ENCODE data around the gene CYLD. TPM values are rescaled to one million over a fixed set of nuclear protein-coding genes. Genes with fewer than 3 reads are reported as not detected.
A peak's percentile ranks its signal among the peaks of the same experiment; 100 is the strongest.

The CYLD gene
- total RNA-seq, 2 experiments from 2014 or later, result 360 to 373 TPM

DNA sequence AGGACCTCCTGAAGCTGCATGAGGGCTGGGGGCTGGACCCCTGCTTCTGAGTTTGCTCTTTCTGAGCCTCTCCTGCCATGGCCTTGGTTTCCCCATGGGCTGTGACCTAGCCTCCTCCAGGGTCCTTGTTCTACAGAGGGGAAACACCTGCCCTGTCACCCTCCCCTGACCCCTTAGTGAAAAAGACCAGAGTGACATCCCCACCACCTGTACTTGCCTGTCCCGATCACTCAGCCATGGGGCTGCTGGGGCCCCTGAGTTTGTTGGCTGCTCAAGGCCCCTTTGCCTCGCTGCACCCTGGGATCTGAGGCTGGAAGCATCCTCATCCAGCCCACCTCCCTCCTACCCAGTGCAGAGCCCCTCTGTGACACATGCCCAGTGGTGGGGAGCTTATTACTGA is 47.7 kb upstream of the CYLD start:
- DNase-seq (no peak), ATAC-seq (ENCODE audit: poor library complexity) (no peak)
- POLR2A ChIA-PET, result interaction anchor here (0.6 to 2.3 kb wide), 7 partner anchors 9 to 307 kb away, joined by 3 to 11 read pairs (median 4); partner anchors contain the start of genes CYLD and SNX20
- peaks cover 65% of the 10 kb centered on the region for H3K4me1 ChIP-seq (ENCODE audit: insufficient read depth, low read length)
- no peaks in the 10 kb centered on the region for H3K36me3 ChIP-seq (ENCODE audit: insufficient read depth, low read length)
- no peaks in the 10 kb centered on the region for H3K9me3 ChIP-seq (ENCODE audit: control insufficient read depth in 1 of 2, insufficient read depth in 1 of 2, low read length in 2 of 2)
- CTCF ChIA-PET, result interaction anchor here (1.8 kb wide), 1 partner anchor 29 kb away, joined by 7 read pairs; no protein-coding TSS in a partner anchor
- Mint-ChIP-seq H3K4me1 (ENCODE audit: low read depth) (peaks cover 67% of the 10 kb centered on the region), H3K27ac (peak overlapping the region; percentile 72), H3K36me3 (ENCODE audit: low read depth) (no peaks in the 10 kb centered on the region), H3K27me3 (no peaks in the 10 kb centered on the region), H3K4me3 (peak overlapping the region; percentile 83), H3K9me3 (no peaks in the 10 kb centered on the region)
- no peaks in the 10 kb centered on the region for H3K27me3 ChIP-seq (ENCODE audit: control insufficient read depth in 1 of 2, insufficient read depth in 2 of 2, low read length in 2 of 2)
- H3K4me3 ChIP-seq (ENCODE audit: low read length), result peak overlapping the region; percentile 70
- intact Hi-C loops (cut with DNase I, micrococcal nuclease), result no loop called here
- TF ChIP-seq, protein P1, sequence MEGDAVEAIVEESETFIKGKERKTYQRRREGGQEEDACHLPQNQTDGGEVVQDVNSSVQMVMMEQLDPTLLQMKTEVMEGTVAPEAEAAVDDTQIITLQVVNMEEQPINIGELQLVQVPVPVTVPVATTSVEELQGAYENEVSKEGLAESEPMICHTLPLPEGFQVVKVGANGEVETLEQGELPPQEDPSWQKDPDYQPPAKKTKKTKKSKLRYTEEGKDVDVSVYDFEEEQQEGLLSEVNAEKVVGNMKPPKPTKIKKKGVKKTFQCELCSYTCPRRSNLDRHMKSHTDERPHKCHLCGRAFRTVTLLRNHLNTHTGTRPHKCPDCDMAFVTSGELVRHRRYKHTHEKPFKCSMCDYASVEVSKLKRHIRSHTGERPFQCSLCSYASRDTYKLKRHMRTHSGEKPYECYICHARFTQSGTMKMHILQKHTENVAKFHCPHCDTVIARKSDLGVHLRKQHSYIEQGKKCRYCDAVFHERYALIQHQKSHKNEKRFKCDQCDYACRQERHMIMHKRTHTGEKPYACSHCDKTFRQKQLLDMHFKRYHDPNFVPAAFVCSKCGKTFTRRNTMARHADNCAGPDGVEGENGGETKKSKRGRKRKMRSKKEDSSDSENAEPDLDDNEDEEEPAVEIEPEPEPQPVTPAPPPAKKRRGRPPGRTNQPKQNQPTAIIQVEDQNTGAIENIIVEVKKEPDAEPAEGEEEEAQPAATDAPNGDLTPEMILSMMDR (IDR thresholded peaks at IDR 0.05), result no peak
- no peak overlapping the region for H3K27ac ChIP-seq (ENCODE audit: low read depth in 1 of 2, low read length in 2 of 2)

DNA sequence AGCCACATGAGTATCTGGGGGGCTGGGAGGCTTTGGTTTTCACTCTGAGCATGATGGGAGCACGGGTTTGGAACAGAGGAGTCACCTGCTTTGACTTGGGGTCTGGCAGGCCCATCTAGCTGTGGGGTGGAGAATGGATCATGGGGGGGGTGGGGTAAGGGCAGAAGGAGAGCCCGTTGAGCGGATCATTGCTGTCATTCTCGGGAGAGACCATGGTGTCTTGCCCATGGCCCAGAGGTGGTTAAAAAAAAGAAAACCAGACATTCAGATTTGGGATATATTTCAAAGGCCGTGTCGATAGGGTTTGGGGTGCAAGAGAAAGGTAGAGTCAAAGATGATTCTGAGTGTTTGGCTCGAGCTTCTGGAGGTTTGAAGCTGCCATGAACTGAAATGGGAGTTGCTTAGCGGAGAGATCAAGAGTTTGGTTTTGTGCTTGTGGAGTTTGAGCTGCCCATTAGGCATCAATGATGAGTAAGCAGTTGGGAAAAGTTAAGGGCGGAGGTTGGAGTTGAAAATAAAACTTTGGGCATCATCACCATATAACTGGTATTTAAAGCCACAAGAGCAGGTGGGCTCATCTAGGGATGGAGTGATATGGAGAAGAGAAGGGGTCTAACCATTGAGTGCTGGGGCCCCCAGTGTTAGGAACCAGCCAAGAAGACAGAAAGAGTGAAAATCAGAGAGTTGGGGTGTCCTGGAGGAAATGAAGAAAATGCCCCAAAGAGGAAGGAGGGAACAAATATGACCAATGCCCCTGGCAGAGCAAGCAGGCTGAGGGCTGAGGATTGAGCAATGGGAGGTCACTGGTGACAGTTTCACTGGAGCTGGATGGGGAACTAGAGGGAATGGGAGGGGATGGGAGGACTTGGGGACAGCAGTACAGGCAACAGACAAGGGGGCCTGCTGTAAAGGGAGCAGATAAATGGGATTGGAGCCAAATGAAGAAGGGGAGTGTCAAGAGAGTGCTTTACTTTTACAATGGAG is 46.6 kb upstream of the CYLD start:
- Mint-ChIP-seq H3K27ac (peak overlapping the region; percentile 87), H3K9me3 (no peaks in the 10 kb centered on the region), H3K4me3 (peak overlapping the region; percentile 83), H3K4me1 (ENCODE audit: low read depth) (peaks cover 73% of the 10 kb centered on the region), H3K36me3 (ENCODE audit: low read depth) (no peaks in the 10 kb centered on the region), H3K27me3 (no peaks in the 10 kb centered on the region)
- POLR2A ChIA-PET, result interaction anchor here (1.0 to 2.9 kb wide), 7 partner anchors 9 to 46 kb away, joined by 3 to 16 read pairs (median 7); partner anchors contain the start of genes CYLD and SNX20
- DNase-seq (peak in 2 of 14 experiments; percentile 60 to 65), ATAC-seq (ENCODE audit: poor library complexity) (no peak)
- H3K27ac ChIP-seq (ENCODE audit: low read depth in 1 of 2, low read length in 2 of 2), result peak overlapping the region; percentile 16 to 42
- H3K36me3 ChIP-seq (ENCODE audit: insufficient read depth, low read length), result peaks cover 5% of the 10 kb centered on the region
- peak overlapping the region; percentile 70 for H3K4me3 ChIP-seq (ENCODE audit: low read length)
- H3K27me3 ChIP-seq (ENCODE audit: control insufficient read depth in 1 of 2, insufficient read depth in 2 of 2, low read length in 2 of 2), result no peaks in the 10 kb centered on the region
- intact Hi-C loops (cut with DNase I, micrococcal nuclease), result no loop called here
- TF ChIP-seq, protein P1 (IDR thresholded peaks at IDR 0.05), result no peak
- H3K9me3 ChIP-seq (ENCODE audit: control insufficient read depth in 1 of 2, insufficient read depth in 1 of 2, low read length in 2 of 2), result no peaks in the 10 kb centered on the region
- CTCF ChIA-PET, result interaction anchor here (1.1 to 1.8 kb wide), 2 partner anchors 14 to 30 kb away, joined by 4 to 7 read pairs; partner anchors contain the start of gene SNX20
- peaks cover 76% of the 10 kb centered on the region for H3K4me1 ChIP-seq (ENCODE audit: insufficient read depth, low read length)

DNA sequence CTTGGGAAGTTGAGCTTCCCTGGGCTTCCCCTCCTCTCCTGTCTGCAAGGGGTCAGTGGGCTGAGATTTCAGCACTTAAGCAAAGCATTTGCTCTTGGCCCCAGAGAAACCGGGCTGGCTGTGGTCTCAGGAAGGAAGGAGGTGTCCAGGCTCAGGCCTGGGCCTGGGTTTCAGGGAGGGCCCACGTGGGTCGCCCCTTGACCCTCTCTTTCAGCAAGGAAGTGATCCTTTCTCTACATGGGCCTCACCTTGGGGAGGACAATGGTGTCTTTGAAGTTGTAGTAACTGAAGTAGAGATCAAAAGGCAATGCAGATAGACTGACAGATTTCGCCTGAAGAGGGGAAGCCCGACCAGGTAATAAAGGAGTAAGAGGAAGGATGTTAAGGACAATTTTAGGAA is 45.8 kb upstream of the CYLD start:
- Mint-ChIP-seq H3K9me3 (no peaks in the 10 kb centered on the region), H3K4me1 (ENCODE audit: low read depth) (peaks cover 71% of the 10 kb centered on the region), H3K4me3 (peak overlapping the region; percentile 47), H3K27ac (peak overlapping the region; percentile 87), H3K27me3 (no peaks in the 10 kb centered on the region), H3K36me3 (ENCODE audit: low read depth) (no peaks in the 10 kb centered on the region)
- ATAC-seq (ENCODE audit: poor library complexity), result no peak
- H3K27ac ChIP-seq (ENCODE audit: low read depth in 1 of 2, low read length in 2 of 2), result peak overlapping the region; percentile 42 to 85
- peaks cover 77% of the 10 kb centered on the region for H3K4me1 ChIP-seq (ENCODE audit: insufficient read depth, low read length)
- peaks cover 5% of the 10 kb centered on the region for H3K36me3 ChIP-seq (ENCODE audit: insufficient read depth, low read length)
- CTCF ChIA-PET, result interaction anchor here (1.0 to 1.2 kb wide), 3 partner anchors 15 to 31 kb away, joined by 3 to 6 read pairs (median 4); partner anchors contain the start of gene SNX20
- H3K4me3 ChIP-seq (ENCODE audit: low read length), result no peak overlapping the region
- POLR2A ChIA-PET, result interaction anchor here (1.3 to 4.1 kb wide), 5 partner anchors 10 to 45 kb away, joined by 4 to 23 read pairs (median 16); partner anchors contain the start of genes CYLD and SNX20
- TF ChIP-seq, protein P1 (IDR thresholded peaks at IDR 0.05), result no peak
- H3K27me3 ChIP-seq (ENCODE audit: control insufficient read depth in 1 of 2, insufficient read depth in 2 of 2, low read length in 2 of 2), result no peaks in the 10 kb centered on the region
- no peaks in the 10 kb centered on the region for H3K9me3 ChIP-seq (ENCODE audit: control insufficient read depth in 1 of 2, insufficient read depth in 1 of 2, low read length in 2 of 2)
- intact Hi-C loops (cut with DNase I, micrococcal nuclease), result no loop called here
- peak in 3 of 14 experiments; percentile 21 to 44 (median 43) for DNase-seq

All from CD4-positive, alpha-beta T cell (primary cell).